ENCODE measurements around the gene PADI1.

The PADI1 gene

GRCh38 chr1:17243274-17243673 lies 38.3 kb downstream of the PADI1 start:
- H3K27me3 ChIP-seq (ENCODE audit: insufficient read depth, poor library complexity, severe bottlenecking): no peaks in the 10 kb centered on the region
- H3K4me3 ChIP-seq (replicated peaks; ENCODE audit: insufficient read depth, low read length): no peak overlapping the region
- no peak overlapping the region for H3K27ac ChIP-seq (replicated peaks)
- TF ChIP-seq, protein P1, sequence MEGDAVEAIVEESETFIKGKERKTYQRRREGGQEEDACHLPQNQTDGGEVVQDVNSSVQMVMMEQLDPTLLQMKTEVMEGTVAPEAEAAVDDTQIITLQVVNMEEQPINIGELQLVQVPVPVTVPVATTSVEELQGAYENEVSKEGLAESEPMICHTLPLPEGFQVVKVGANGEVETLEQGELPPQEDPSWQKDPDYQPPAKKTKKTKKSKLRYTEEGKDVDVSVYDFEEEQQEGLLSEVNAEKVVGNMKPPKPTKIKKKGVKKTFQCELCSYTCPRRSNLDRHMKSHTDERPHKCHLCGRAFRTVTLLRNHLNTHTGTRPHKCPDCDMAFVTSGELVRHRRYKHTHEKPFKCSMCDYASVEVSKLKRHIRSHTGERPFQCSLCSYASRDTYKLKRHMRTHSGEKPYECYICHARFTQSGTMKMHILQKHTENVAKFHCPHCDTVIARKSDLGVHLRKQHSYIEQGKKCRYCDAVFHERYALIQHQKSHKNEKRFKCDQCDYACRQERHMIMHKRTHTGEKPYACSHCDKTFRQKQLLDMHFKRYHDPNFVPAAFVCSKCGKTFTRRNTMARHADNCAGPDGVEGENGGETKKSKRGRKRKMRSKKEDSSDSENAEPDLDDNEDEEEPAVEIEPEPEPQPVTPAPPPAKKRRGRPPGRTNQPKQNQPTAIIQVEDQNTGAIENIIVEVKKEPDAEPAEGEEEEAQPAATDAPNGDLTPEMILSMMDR (IDR thresholded peaks at IDR 0.05; ENCODE audit: insufficient read depth, low read length): no peak
- TF ChIP-seq SPI1 (IDR thresholded peaks at IDR 0.05; ENCODE audit: borderline replicate concordance, low read depth) (no peak), GABPA (IDR thresholded peaks at IDR 0.05; ENCODE audit: low read depth) (no peak), POLR2AphosphoS5 (IDR thresholded peaks at IDR 0.05; ENCODE audit: low read depth) (no peak), REST (IDR thresholded peaks at IDR 0.05; ENCODE audit: insufficient replicate concordance, low read depth) (no peak)
- DNase-seq (ENCODE audit: low read depth in 1 of 2, low spot score in 1 of 2): no peak

- H3K27ac ChIP-seq (replicated peaks): no peak overlapping the region
- TF ChIP-seq REST (IDR thresholded peaks at IDR 0.05; ENCODE audit: insufficient replicate concordance, low read depth): no peak
- no peak for TF ChIP-seq POLR2AphosphoS5 (IDR thresholded peaks at IDR 0.05; ENCODE audit: low read depth)
- no peak for TF ChIP-seq GABPA (IDR thresholded peaks at IDR 0.05; ENCODE audit: low read depth)
- H3K4me3 ChIP-seq (replicated peaks; ENCODE audit: insufficient read depth, low read length): no peak overlapping the region
- H3K27me3 ChIP-seq (ENCODE audit: insufficient read depth, poor library complexity, severe bottlenecking): no peaks in the 10 kb centered on the region
- DNase-seq (ENCODE audit: low read depth in 1 of 2, low spot score in 1 of 2): no peak
These were observed 40.2 kb downstream of the PADI1 start for GRCh38 chr1:17244821-17245740.

GRCh38 chr1:17245816-17246325 lies 40.9 kb downstream of the PADI1 start:
- H3K27ac ChIP-seq (replicated peaks): no peak overlapping the region
- no peak for DNase-seq (ENCODE audit: low read depth in 1 of 2, low spot score in 1 of 2)

More at GRCh38 chr1:17245816-17246325, 40.9 kb downstream of the PADI1 start:
- Histone ChIP-seq H3K4me3 (replicated peaks; ENCODE audit: insufficient read depth, low read length) (no peak overlapping the region), H3K27me3 (ENCODE audit: insufficient read depth, poor library complexity, severe bottlenecking) (no peaks in the 10 kb centered on the region)
- TF ChIP-seq REST (IDR thresholded peaks at IDR 0.05; ENCODE audit: insufficient replicate concordance, low read depth) (no peak), SPI1 (IDR thresholded peaks at IDR 0.05; ENCODE audit: borderline replicate concordance, low read depth) (no peak), POLR2AphosphoS5 (IDR thresholded peaks at IDR 0.05; ENCODE audit: low read depth) (no peak), GABPA (IDR thresholded peaks at IDR 0.05; ENCODE audit: low read depth) (no peak)
- TF ChIP-seq, protein P1 (IDR thresholded peaks at IDR 0.05; ENCODE audit: insufficient read depth, low read length): no peak

All from HL-60 (cell line).